Caco-2 (cell line): ENCODE measurements around the gene MRPL43. TPM values are rescaled to one million over a fixed set of nuclear protein-coding genes. Genes with fewer than 3 reads are reported as not detected.

ENCODE experiments used
- BruUV-seq: library from RNA; stranded (reverse); fragments of 400-500 nt; replicated peaks from 2 replicates; lab custom pipeline; 2021; lab: Mats Ljungman, UMichigan
- CTCF ChIA-PET: fragments of 300-600 bp; sonication (Branson Sonifier 250); formaldehyde crosslinking; loops from one replicate; lab custom pipeline; 2022; ENCODE audit warnings: antibody characterized with exemption; lab: Charles Lee
- POLR2A ChIA-PET: fragments of 300-600 bp; sonication (Branson Sonifier 250); formaldehyde crosslinking; loops from one replicate; lab custom pipeline; 2022; ENCODE audit warnings: antibody characterized with exemption; lab: Charles Lee
- DNase-seq, 2 experiments: peaks; one replicate each; pipeline versions ENCODE4 v3.0.0 to v3.0.0-alpha.2; 2020 to 2022
- H3K27me3 ChIP-seq: replicated peaks from 2 replicates; pipeline ENCODE4 v1.6.0; 2011; ENCODE audit warnings: low read length; ENCODE audit not compliant: control insufficient read depth, insufficient read depth
- H3K36me3 ChIP-seq: 2 replicates; pipeline ENCODE4 v1.5.1; 2011; ENCODE audit warnings: low read length; ENCODE audit not compliant: control insufficient read depth, insufficient read depth
- H3K4me1 ChIP-seq: fragments of 250-450 bp; sonication (Bioruptor Pico); 2 replicates; pipeline ENCODE4 v1.5.1; 2020; ENCODE audit warnings: mild to moderate bottlenecking
- H3K4me3 ChIP-seq: 2 replicates; pipeline ENCODE4 v1.5.1; 2011; ENCODE audit warnings: low read depth, mild to moderate bottlenecking, control low read depth, low read length
- H3K9me3 ChIP-seq: fragments of 250-450 bp; sonication (Bioruptor Pico); 2 replicates; pipeline ENCODE4 v1.5.1; 2020; ENCODE audit warnings: mild to moderate bottlenecking, moderate library complexity
- H3K27ac Mint-ChIP-seq: one replicate; pipeline ENCODE4 v1.8.0; 2022; ENCODE audit warnings: mixed read lengths; ENCODE audit not compliant: unreplicated experiment
- H3K27me3 Mint-ChIP-seq: one replicate; pipeline ENCODE4 v1.8.0; 2022; ENCODE audit warnings: mixed read lengths; ENCODE audit not compliant: insufficient read depth, unreplicated experiment
- H3K36me3 Mint-ChIP-seq: one replicate; pipeline ENCODE4 v1.8.0; 2022; ENCODE audit warnings: mild to moderate bottlenecking, mixed read lengths; ENCODE audit not compliant: insufficient read depth, unreplicated experiment
- H3K4me1 Mint-ChIP-seq: one replicate; pipeline ENCODE4 v1.8.0; 2022; ENCODE audit warnings: low read depth, mixed read lengths; ENCODE audit not compliant: unreplicated experiment
- H3K4me3 Mint-ChIP-seq: one replicate; pipeline ENCODE4 v1.8.0; 2022; ENCODE audit warnings: mild to moderate bottlenecking, moderate library complexity, mixed read lengths; ENCODE audit not compliant: unreplicated experiment
- H3K9me3 Mint-ChIP-seq: one replicate; pipeline ENCODE4 v1.8.0; 2022; ENCODE audit warnings: mixed read lengths; ENCODE audit not compliant: unreplicated experiment
- CTCF ChIP-seq, 2 experiments: fragments of 200-600 bp in 1 of 2; IDR thresholded peaks; 1 replicate in 1 of 2; 2 replicates in 1 of 2; pipeline versions ENCODE4 v1.5.1 to v1.8.0; 2011 to 2022; ENCODE audit warnings: antibody characterized with exemption in 1 of 2, control low read depth in 1 of 2, inconsistent platforms in 1 of 2, low read depth in 1 of 2, low read length in 1 of 2, mild to moderate bottlenecking in 1 of 2, moderate library complexity in 1 of 2; ENCODE audit not compliant: insufficient read depth in 1 of 2, severe bottlenecking in 1 of 2, unreplicated experiment in 1 of 2
- intact Hi-C: fragments of 100-400 bp; cut with micrococcal nuclease; formaldehyde crosslinking; loops from one replicate; pipeline ENCODE4 v1.10.0; 2022; ENCODE audit not compliant: unreplicated experiment
- total RNA-seq: library from RNA; stranded (reverse); gene quantifications from 2 replicates; pipeline ENCODE4 v1.2.3, GENCODE V29; 2022

The MRPL43 gene
- total RNA-seq, 1 experiment from 2014 or later: 82.1 TPM

- Histone ChIP-seq H3K4me3 (no peak overlapping the region), H3K36me3 (peaks cover 2% of the 10 kb centered on the region), H3K4me1 (no peaks in the 10 kb centered on the region), H3K27me3 (no peaks in the 10 kb centered on the region), H3K9me3 (no peaks in the 10 kb centered on the region)
- Mint-ChIP-seq H3K27me3 (no peaks in the 10 kb centered on the region), H3K36me3 (peaks cover 6% of the 10 kb centered on the region), H3K4me1 (peaks cover 5% of the 10 kb centered on the region), H3K27ac (no peak overlapping the region), H3K4me3 (no peak overlapping the region), H3K9me3 (no peaks in the 10 kb centered on the region)
- BruUV-seq: no TSS peak
- DNase-seq: no peak
- ChIA-PET POLR2A (interaction anchor here (0.6 kb wide), 1 partner anchor 98 kb away, joined by 6 read pairs; no protein-coding TSS in a partner anchor), CTCF (interaction anchor here (0.7 kb wide), 1 partner anchor 11 kb away, joined by 5 read pairs; no protein-coding TSS in a partner anchor)
- no peak for TF ChIP-seq CTCF (IDR thresholded peaks at IDR 0.05; ENCODE audit: insufficient read depth in 1 of 2, low read depth in 1 of 2, low read length in 1 of 2, severe bottlenecking in 1 of 2, unreplicated experiment in 1 of 2)
- intact Hi-C loops: no loop called here
Observed at GRCh38 chr10:101007915-101008822, 20.9 kb upstream of the MRPL43 start.

DNA sequence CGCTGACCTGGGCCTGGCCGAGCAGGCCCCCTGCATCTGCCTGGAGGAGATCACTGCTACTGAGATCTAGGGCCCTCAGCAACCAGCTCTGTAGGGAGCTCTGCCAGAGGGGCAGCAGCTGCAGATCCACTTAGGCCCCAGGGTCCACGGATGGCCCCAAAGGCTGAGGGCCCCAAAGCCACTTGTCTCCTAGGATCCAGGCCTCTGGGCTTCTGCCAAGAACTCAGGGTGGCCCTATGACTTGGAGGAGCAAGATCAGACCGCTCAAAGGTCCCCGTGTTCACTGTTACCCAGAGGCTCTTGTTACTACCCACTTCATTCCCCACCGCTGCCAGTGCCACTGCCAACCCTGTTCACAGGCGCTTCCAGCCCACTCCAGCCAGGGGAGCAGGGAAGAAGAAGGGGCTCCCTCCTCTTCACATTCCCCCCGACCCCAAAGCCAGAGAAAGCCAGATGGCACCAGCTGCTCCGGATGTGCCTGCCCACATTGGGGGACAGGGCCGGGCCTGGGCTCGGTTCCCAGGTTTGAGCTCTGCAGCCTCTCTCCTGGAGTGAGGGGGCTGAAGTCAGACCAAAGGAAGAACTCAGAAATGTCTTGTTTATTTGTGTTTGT, 19.9 kb upstream of the MRPL43 start:
- Histone ChIP-seq H3K36me3 (peaks cover 2% of the 10 kb centered on the region), H3K4me3 (no peak overlapping the region), H3K9me3 (no peaks in the 10 kb centered on the region), H3K27me3 (no peaks in the 10 kb centered on the region), H3K4me1 (no peaks in the 10 kb centered on the region)
- Mint-ChIP-seq H3K4me1 (no peaks in the 10 kb centered on the region), H3K27me3 (no peaks in the 10 kb centered on the region), H3K9me3 (no peaks in the 10 kb centered on the region), H3K4me3 (no peak overlapping the region), H3K36me3 (peaks cover 11% of the 10 kb centered on the region), H3K27ac (no peak overlapping the region)
- ChIA-PET CTCF (interaction anchor here (0.7 to 0.8 kb wide), 3 partner anchors 10 to 155 kb away, joined by 3 to 5 read pairs (median 5); no protein-coding TSS in a partner anchor), POLR2A (interaction anchor here (0.6 kb wide), 1 partner anchor 23 kb away, joined by 5 read pairs; no protein-coding TSS in a partner anchor)
- no peak for TF ChIP-seq CTCF (IDR thresholded peaks at IDR 0.05; ENCODE audit: insufficient read depth in 1 of 2, low read depth in 1 of 2, low read length in 1 of 2, severe bottlenecking in 1 of 2, unreplicated experiment in 1 of 2)
- DNase-seq: no peak
- BruUV-seq: no TSS peak
- intact Hi-C loops: no loop called here

DNA sequence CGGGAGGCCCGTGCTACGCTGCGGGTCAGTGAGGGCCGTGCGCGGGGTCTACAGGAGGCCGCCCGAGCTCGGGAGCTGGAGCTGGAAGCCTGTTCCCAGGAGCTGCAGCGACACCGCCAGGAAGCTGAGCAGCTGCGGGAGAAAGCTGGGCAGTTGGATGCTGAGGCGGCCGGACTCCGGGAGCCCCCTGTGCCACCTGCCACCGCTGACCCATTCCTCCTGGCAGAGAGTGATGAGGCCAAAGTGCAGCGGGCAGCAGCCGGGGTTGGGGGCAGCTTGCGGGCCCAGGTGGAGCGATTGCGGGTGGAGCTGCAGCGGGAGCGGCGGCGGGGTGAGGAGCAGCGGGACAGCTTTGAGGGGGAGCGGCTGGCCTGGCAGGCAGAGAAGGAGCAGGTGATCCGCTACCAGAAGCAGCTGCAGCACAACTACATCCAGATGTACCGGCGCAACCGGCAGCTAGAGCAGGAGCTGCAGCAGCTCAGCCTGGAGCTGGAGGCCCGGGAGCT, 19.3 kb upstream of the MRPL43 start:
- H3K9me3 Mint-ChIP-seq: no peaks in the 10 kb centered on the region
- H3K9me3 ChIP-seq: no peaks in the 10 kb centered on the region
- H3K27ac Mint-ChIP-seq: no peak overlapping the region
- no peak overlapping the region for H3K4me3 Mint-ChIP-seq
- TSS peak; percentile 15 for BruUV-seq
- no peaks in the 10 kb centered on the region for H3K27me3 Mint-ChIP-seq
- ChIA-PET CTCF (interaction anchor here (0.8 kb wide), 1 partner anchor 9 kb away, joined by 3 read pairs; no protein-coding TSS in a partner anchor), POLR2A (interaction anchor here (0.6 kb wide), 1 partner anchor 24 kb away, joined by 5 read pairs; no protein-coding TSS in a partner anchor)
- no peak for DNase-seq
- H3K36me3 ChIP-seq: peaks cover 2% of the 10 kb centered on the region
- intact Hi-C loops: no loop called here
- no peaks in the 10 kb centered on the region for H3K27me3 ChIP-seq
- peaks cover 11% of the 10 kb centered on the region for H3K36me3 Mint-ChIP-seq
- H3K4me3 ChIP-seq: no peak overlapping the region
- H3K4me1 ChIP-seq: no peaks in the 10 kb centered on the region
- no peak for TF ChIP-seq CTCF (IDR thresholded peaks at IDR 0.05; ENCODE audit: insufficient read depth in 1 of 2, low read depth in 1 of 2, low read length in 1 of 2, severe bottlenecking in 1 of 2, unreplicated experiment in 1 of 2)
- H3K4me1 Mint-ChIP-seq: no peaks in the 10 kb centered on the region
